ENCODE results near the gene GLB1L2. TPM values are rescaled to one million over a fixed set of nuclear protein-coding genes. Genes with fewer than 3 reads are reported as not detected.
A peak's percentile ranks its signal among the peaks of the same experiment; 100 is the strongest.

GLB1L2 gene
- total and polyA plus RNA-seq, 2 of the 13 experiments (the other 11 are each of a cell fraction or from before 2014, with no cell fraction given), result 0.59 to 0.69 TPM

DNA sequence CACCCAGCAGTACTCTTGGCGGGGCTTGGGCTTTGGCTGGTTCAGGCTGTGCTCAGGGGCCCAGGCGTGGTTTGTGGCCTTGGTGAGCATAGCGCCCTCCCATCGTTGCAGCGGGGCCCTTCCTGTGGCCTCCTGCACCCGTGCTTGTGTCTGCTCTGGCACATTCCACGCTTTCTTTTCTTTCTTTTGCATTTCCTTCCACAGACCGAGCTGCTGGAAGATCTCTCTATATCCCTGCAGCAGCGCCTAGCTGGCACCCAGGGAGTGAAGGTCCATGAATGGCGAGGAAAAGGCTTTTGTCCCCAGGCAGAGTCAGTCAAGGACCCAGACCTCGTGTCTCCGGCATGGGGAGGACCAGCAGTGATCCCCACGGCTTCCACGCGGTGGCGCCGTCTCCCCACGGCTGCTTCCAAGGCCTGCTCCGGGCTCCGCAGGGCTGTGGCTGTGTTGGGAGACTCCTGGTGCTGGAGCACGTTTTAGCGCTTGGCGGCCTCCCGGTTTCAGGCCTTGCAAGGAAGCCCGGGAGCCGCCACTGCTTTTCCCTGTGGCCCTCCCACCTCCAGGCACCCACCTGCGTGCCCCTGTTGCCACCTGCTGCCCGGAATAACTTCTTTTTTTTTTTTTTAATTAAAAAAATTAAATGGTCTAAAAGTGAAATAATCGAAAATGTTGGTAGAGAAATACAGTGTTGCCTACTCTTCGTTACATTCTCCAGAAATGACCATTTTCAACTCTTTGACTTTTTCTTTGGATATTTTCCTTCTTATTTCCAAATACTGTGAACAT lies 28.5 kb downstream of the GLB1L2 start (continued):
- TF ChIP-seq, protein P1, sequence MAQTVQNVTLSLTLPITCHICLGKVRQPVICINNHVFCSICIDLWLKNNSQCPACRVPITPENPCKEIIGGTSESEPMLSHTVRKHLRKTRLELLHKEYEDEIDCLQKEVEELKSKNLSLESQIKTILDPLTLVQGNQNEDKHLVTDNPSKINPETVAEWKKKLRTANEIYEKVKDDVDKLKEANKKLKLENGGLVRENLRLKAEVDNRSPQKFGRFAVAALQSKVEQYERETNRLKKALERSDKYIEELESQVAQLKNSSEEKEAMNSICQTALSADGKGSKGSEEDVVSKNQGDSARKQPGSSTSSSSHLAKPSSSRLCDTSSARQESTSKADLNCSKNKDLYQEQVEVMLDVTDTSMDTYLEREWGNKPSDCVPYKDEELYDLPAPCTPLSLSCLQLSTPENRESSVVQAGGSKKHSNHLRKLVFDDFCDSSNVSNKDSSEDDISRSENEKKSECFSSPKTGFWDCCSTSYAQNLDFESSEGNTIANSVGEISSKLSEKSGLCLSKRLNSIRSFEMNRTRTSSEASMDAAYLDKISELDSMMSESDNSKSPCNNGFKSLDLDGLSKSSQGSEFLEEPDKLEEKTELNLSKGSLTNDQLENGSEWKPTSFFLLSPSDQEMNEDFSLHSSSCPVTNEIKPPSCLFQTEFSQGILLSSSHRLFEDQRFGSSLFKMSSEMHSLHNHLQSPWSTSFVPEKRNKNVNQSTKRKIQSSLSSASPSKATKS (CRISPR knock-in tag; IDR thresholded peaks at IDR 0.05), result no peak
- peak; percentile 98 for TF ChIP-seq STAG1 (CRISPR knock-in tag; IDR thresholded peaks at IDR 0.05)
- TF ChIP-seq TAF1 (CRISPR knock-in tag; IDR thresholded peaks at IDR 0.05), result no peak
- TF ChIP-seq RBM39 (IDR thresholded peaks at IDR 0.05; ENCODE audit: low read depth, low read length, poor library complexity, severe bottlenecking), result peak; percentile 33
- TF ChIP-seq BORCS8-MEF2B (CRISPR knock-in tag; IDR thresholded peaks at IDR 0.05), result peak; percentile 72; the same call in 1 of the 2 replicates
- TF ChIP-seq, protein P2, sequence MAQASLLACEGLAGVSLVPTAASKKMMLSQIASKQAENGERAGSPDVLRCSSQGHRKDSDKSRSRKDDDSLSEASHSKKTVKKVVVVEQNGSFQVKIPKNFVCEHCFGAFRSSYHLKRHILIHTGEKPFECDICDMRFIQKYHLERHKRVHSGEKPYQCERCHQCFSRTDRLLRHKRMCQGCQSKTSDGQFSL (CRISPR knock-in tag; IDR thresholded peaks at IDR 0.05), result no peak
- no peak for TF ChIP-seq ZNF3 (CRISPR knock-in tag; IDR thresholded peaks at IDR 0.05)
- 0 out of 2 replicates have a peak, but pooled peaks have one; percentile 41 for TF ChIP-seq ZNF124 (CRISPR knock-in tag; IDR thresholded peaks at IDR 0.05)
- TF ChIP-seq, protein P3, sequence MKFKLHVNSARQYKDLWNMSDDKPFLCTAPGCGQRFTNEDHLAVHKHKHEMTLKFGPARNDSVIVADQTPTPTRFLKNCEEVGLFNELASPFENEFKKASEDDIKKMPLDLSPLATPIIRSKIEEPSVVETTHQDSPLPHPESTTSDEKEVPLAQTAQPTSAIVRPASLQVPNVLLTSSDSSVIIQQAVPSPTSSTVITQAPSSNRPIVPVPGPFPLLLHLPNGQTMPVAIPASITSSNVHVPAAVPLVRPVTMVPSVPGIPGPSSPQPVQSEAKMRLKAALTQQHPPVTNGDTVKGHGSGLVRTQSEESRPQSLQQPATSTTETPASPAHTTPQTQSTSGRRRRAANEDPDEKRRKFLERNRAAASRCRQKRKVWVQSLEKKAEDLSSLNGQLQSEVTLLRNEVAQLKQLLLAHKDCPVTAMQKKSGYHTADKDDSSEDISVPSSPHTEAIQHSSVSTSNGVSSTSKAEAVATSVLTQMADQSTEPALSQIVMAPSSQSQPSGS (CRISPR knock-in tag; IDR thresholded peaks at IDR 0.05), result peak; percentile 56; the same call in 1 of the 2 replicates
- no peak for TF ChIP-seq ZSCAN29 (CRISPR knock-in tag; conservative IDR thresholded peaks at IDR 0.05)
- peak; percentile 52; the same call in 1 of the 2 replicates for TF ChIP-seq ZNF788 (CRISPR knock-in tag; IDR thresholded peaks at IDR 0.05; ENCODE audit: borderline replicate concordance)
- peak; percentile 63; the same call in 1 of the 2 replicates for TF ChIP-seq NFKB2 (CRISPR knock-in tag; IDR thresholded peaks at IDR 0.05; ENCODE audit: borderline replicate concordance)
- no peak for TF ChIP-seq ISL2 (CRISPR knock-in tag; IDR thresholded peaks at IDR 0.05)
- no peak for TF ChIP-seq AGO1 (IDR thresholded peaks at IDR 0.05; ENCODE audit: low read depth, low read length, poor library complexity, severe bottlenecking)
- peak; percentile 79 for TF ChIP-seq MYC (CRISPR knock-in tag; IDR thresholded peaks at IDR 0.05; ENCODE audit: borderline replicate concordance)
- TF ChIP-seq ZMAT3 (CRISPR knock-in tag; conservative IDR thresholded peaks at IDR 0.05), result no peak
- TF ChIP-seq, protein P4, sequence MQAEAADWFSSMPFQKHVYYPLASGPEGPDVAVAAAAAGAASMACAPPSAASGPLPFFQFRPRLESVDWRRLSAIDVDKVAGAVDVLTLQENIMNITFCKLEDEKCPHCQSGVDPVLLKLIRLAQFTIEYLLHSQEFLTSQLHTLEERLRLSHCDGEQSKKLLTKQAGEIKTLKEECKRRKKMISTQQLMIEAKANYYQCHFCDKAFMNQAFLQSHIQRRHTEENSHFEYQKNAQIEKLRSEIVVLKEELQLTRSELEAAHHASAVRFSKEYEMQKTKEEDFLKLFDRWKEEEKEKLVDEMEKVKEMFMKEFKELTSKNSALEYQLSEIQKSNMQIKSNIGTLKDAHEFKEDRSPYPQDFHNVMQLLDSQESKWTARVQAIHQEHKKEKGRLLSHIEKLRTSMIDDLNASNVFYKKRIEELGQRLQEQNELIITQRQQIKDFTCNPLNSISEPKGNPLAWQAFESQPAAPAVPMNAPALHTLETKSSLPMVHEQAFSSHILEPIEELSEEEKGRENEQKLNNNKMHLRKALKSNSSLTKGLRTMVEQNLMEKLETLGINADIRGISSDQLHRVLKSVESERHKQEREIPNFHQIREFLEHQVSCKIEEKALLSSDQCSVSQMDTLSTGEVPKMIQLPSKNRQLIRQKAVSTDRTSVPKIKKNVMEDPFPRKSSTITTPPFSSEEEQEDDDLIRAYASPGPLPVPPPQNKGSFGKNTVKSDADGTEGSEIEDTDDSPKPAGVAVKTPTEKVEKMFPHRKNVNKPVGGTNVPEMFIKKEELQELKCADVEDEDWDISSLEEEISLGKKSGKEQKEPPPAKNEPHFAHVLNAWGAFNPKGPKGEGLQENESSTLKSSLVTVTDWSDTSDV (CRISPR knock-in tag; IDR thresholded peaks at IDR 0.05), result no peak
- TF ChIP-seq SOX6 (IDR thresholded peaks at IDR 0.05), result no peak
- TF ChIP-seq SOX6 (CRISPR knock-in tag; IDR thresholded peaks at IDR 0.05), result 0 out of 2 replicates have a peak, but pooled peaks have one; percentile 13
- no peak for TF ChIP-seq PHB2 (IDR thresholded peaks at IDR 0.05; ENCODE audit: partially characterized antibody)
- TF ChIP-seq KLF16 (CRISPR knock-in tag; IDR thresholded peaks at IDR 0.05), result 0 out of 4 replicates have a peak, but pooled peaks of 1 of the 2 experiments have one; percentile 30
- no peak for TF ChIP-seq ERF (CRISPR knock-in tag; IDR thresholded peaks at IDR 0.05)
- peak; percentile 51; the same call in 1 of the 2 replicates for TF ChIP-seq ZNF205 (CRISPR knock-in tag; IDR thresholded peaks at IDR 0.05)
